ENCODE results near the gene FARS2.

The FARS2 gene

DNA sequence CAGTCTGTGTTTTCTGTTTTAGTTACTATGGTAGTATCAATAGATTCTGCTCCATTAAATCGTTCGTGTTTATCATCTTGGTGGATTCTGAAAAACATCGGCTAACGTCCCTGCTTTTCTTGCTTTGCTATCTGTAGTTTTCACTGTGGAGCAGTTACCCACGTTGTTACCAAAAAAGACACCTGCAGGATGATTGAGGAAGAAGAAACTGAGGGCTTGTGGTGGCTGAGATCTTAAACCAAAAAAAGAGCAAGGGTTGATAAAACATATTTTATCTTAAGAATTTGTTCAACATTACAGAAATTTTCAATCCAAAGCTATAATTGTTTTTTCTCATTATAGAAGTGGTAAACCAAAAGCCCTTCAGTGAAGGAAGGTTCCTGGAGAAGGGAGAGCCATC lies 166.3 kb downstream of the FARS2 start:
- no peak for DNase-seq (ENCODE audit: low read depth)

- no peak for DNase-seq (ENCODE audit: low read depth)
Measured at GRCh38 chr6:5433324-5433723, 172.0 kb downstream of the FARS2 start.

DNA sequence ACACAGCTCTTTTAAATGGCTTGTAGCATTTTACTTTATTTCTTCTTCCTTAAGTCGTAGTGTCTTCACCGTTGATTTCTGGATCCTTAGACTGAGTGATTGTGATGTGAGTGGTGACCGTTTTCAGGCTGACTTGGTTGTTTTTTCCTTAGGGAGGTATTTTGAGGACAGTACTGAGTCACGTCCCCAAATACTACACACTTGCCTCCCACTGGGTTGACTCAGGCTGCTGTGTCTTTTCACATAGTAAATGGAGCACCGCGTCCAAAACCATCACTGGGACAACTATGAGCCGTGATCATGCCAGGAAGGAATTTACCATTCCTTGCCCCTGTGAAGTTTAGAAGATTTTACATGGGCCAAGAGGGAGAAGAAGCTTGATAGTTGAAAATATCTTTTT lies 174.1 kb downstream of the FARS2 start:
- DNase-seq (ENCODE audit: low read depth): no peak

GRCh38 chr6:5438922-5439584 lies 177.7 kb downstream of the FARS2 start:
- DNase-seq (ENCODE audit: low read depth): no peak

DNA sequence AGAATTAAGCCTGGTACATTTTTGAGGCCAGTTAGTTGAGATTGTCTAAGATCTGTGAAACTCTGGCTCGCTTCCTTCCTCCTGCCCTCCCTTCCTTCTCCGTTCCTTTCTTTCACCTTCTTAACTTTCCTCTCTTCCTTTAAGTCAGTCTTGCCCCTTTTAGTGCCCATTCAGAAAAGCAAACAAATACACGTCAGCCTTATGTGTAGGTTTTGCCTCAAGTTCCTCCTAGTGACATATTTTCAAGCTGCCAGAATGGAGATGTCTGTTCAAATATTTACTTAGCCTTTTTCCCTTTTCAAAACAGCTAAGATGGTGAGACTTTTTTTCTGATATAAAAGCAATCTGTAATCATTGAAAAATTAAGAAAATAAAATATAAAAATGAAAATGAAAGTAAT lies 178.4 kb downstream of the FARS2 start:
- DNase-seq (ENCODE audit: low read depth): no peak

DNA sequence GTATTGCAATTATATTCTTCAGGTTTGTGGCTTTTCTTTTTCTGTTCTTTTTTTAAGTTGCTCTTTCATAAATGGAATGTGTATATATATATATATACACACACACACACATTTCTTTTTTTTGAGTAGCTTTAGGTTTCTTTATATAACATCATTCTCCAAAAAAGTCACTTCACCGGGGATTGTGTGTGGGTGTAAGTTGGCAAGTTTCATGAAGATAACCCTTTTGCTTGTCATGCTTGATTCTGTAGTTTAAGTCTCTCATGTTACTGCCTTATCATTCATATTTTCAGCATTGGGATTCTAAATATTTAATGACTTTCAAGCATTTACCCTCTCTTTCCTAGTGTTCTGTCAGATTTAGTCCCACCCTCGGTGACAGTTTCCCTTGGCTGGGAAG lies 181.0 kb downstream of the FARS2 start:
- DNase-seq (ENCODE audit: low read depth): no peak

DNA sequence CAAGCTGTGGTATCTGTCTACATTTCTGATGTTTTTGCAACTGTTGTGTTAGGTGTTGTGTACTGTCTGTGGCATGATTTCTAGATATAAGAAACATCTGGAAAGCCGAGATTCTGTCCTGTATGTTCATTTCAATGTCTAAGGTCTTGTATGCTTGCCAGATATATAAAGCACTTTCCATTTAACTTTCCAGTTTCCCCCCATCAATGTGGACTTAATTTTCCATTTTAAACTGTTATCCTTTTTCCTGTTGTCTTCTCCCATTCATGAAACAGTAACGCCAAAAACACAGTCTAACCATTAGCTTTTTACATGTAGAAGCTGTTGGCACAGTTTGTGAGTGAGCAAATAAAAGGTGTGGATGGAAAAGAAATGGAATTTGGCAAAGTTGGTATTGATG lies 181.6 kb downstream of the FARS2 start:
- no peak for DNase-seq (ENCODE audit: low read depth)

DNA sequence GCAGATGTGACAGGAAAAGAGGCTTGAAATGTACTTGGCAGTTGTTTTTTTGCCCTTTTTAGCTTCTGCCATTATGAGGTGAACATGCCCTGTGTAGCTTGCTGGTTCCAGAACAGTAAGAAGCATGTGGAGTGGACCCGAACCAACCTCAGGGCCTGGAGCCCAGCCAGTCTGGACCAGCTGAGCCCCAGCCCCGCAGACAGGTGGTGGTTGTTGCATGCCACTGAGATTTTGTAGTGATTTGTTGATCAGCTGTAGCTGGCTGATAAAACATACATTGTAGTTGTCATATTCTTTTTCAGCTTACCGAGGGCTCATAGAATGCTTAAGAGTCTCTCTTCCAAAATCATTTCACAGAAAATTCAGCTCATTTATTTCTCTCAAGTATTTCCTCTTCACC lies 182.2 kb downstream of the FARS2 start:
- DNase-seq (ENCODE audit: low read depth): no peak

GRCh38 chr6:5446362-5447075 lies 185.2 kb downstream of the FARS2 start:
- no peak for DNase-seq (ENCODE audit: low read depth)

GRCh38 chr6:5447921-5448320 lies 186.6 kb downstream of the FARS2 start:
- no peak for DNase-seq (ENCODE audit: low read depth)

- DNase-seq (ENCODE audit: low read depth): no peak
Measured at GRCh38 chr6:5450073-5450472, 188.8 kb downstream of the FARS2 start.

DNA sequence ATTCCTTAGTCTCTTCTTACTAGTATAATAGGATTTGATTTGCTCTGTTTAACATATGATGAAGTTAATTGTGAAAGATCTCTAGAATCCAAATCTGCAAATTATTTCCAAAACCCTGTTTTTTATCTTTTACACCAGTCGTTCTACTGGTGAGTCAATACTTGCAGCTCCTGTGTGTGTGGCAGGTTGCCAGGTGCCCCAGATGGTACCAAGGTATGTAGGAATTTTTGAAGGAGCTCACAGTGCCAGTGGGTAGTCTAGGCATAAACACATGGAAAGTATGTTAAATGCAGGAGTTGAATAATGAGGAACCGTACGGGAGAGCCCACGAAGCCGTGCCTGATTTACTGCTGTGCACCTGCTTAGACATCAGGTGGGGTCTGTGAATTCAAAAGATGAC lies 192.2 kb downstream of the FARS2 start:
- no peak for DNase-seq (ENCODE audit: low read depth)

DNA sequence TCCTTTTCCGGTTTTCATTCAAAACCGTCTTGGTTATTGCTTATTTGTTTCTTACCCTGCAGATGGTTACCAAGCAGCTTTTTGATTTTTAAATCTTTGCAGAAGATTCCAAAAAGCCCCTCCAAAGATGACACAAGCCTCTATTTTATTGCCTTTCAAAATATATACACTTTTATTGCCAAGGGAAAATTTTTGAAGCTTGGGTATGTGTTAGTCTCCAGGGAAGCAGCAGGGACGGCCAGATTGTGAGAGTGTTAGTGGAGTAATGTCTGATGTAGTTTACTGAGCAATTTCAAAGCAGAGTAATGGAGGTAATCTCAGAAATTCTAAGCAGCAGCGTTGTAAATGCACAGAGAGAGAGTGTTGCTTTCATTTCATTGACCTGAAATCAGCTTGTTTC lies 193.8 kb downstream of the FARS2 start:
- DNase-seq (ENCODE audit: low read depth): no peak

GRCh38 chr6:5457041-5457440 lies 195.7 kb downstream of the FARS2 start:
- DNase-seq (ENCODE audit: low read depth): no peak

- no peak for DNase-seq (ENCODE audit: low read depth)
Measured at GRCh38 chr6:5457983-5458683, 196.8 kb downstream of the FARS2 start.

- no peak for DNase-seq (ENCODE audit: low read depth)
Measured at GRCh38 chr6:5459346-5459745, 198.0 kb downstream of the FARS2 start.

DNA sequence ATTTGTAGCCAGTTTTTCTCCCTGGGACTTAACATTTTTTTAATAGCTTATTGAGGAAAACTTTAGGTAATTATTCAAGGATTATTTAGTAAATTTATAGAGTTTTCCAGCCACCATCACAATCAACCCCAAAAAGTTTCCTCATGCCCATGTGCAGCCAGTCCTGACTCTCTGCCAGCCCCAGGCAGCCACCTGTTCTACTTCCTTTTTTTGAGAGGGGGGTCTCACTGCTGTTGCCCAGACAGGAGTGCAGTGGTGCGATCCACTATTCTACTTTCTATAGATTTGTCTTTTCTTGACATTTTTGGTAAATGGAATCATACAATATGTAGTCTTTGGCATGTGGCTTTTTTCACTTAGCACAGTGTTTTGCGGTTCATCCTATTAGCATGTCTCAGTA lies 200.1 kb downstream of the FARS2 start:
- DNase-seq (ENCODE audit: low read depth): no peak

DNA sequence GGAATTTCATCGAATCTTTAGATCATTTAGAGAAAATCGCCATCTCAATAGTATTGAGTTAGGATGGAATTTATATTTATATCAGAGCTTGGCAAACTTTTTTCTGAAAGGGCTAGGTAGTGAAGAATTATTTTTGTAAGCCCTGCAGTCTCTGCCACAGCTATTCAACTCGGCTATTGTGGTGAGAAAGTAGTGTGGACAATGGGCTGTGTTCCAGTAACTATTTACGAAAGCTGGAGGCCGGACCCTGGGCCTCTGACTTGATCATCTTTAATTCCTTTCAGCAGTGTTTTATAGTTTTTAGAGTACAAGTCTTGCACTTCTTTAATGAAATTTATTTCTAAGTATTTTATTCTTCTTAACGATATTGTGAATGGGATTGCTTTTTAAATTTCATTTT lies 201.5 kb downstream of the FARS2 start:
- DNase-seq (ENCODE audit: low read depth): no peak

GRCh38 chr6:5463690-5464089 lies 202.4 kb downstream of the FARS2 start:
- DNase-seq (ENCODE audit: low read depth): no peak

DNA sequence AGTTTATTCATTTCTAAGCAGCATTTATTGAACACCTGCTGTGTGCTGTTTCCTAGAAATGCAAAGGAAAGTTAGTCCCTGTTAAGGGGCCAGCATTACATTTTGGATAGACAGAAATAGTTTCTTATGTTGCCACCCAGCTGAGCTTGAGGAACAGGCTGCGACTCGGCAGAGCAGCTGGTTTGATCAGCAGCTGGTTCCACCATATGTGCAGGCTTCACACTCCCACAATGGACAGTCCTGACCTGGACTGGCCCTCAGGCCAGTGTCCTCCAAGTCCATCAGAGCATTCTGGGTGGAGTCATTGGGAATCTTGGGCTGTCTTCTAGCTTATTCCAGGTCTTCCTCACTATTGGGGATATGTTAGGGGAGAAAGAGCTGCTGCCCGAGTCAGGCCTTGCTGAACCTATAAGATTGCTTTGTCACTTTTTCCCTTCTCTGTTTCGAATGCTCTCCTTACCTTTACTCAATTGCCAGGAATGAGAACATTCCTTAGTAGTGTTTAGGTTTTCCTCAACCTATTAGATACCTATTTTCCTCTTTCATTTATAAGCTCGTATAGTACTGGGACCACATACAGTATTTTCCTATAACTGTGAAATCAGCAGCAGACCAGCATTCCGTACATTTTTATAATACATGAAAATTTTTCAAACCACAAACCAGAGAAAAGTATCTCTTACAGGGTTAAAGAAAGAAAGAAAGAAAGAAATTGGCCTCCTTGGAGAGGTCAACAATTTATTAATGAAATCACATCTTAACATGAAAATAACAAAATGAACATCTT lies 203.0 kb downstream of the FARS2 start:
- no peak for DNase-seq (ENCODE audit: low read depth)

DNA sequence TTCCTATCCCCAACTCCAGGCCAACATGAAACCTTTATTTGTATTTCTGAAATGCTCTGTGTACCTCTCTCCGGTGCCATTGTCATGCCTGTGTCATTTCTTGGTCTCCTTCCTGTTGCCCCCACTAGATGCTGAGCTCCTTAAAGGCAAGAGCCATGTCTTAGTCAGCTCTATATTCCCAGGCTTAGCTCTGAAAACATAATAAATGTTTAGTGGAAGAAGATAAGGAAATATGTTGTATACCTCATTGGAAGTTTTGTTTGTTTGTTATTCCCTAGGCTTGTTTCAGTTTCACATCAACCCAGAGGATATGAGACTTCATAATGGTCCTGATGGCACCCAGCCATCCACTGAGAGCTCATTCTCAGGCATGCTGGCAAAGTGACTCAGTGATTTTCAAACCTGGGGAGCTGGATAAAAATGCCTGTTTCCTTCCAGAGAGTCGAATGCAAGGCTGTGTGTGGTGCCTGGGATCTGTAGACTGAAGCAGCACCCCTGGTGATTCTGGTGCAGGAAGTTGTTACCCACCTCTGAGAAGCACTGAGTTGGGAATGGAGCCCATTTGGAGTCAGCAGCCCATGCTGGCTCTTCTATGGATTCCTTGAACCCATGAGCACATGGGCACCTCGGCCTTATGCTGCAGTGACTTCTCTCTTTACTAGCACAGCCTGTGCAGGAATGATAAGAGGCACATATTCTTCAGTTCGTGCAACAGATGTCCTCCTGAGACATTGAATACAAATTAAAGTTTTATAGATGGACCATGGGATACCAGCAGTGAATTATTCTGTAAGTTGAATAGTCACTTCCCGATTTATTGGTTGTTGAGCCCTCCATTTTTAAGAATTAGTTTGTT lies 205.2 kb downstream of the FARS2 start:
- DNase-seq (ENCODE audit: low read depth): no peak

GRCh38 chr6:5468586-5468985 lies 207.3 kb downstream of the FARS2 start:
- DNase-seq (ENCODE audit: low read depth): no peak

Data from activated gamma-delta T cell treated with anti-CD3 and anti-CD28 coated beads, Interleukin-2, amount 50 U/mL, for 16 hours (primary cell).